DOHH2 (cell line): ENCODE results near the gene SLC2A10.

Experiments
- H3F3A ChIP-seq: fragments of 200-600 bp; sonication (generic), shearing (Covaris generic); 2 replicates; pipeline ENCODE4 v1.6.0; 2016; ENCODE audit warnings: antibody characterized with exemption, mild to moderate bottlenecking; ENCODE audit not compliant: control insufficient read depth, insufficient read depth
- H3K27ac ChIP-seq: fragments of 200-600 bp; sonication (generic); 2 replicates; pipeline ENCODE4 v1.5.1; 2014; ENCODE audit warnings: low read depth, mild to moderate bottlenecking, low read length, moderate library complexity
- H3K27me3 ChIP-seq: fragments of 200-600 bp; sonication (generic); 2 replicates; pipeline ENCODE4 v1.6.1; 2014; ENCODE audit warnings: mild to moderate bottlenecking, low read length, mixed read lengths; ENCODE audit not compliant: control insufficient read depth
- H3K36me3 ChIP-seq: fragments of 200-600 bp; sonication (generic); 2 replicates; pipeline ENCODE4 v1.6.1; 2014; ENCODE audit warnings: mild to moderate bottlenecking, low read length, moderate library complexity, mixed read lengths; ENCODE audit not compliant: control insufficient read depth
- H3K4me1 ChIP-seq: fragments of 200-600 bp; sonication (generic); 2 replicates; pipeline ENCODE4 v1.6.1; 2014; ENCODE audit warnings: mild to moderate bottlenecking, low read length, mixed read lengths; ENCODE audit not compliant: control insufficient read depth
- H3K4me2 ChIP-seq: fragments of 200-600 bp; sonication (generic); 2 replicates; pipeline ENCODE4 v1.6.0; 2014; ENCODE audit warnings: mild to moderate bottlenecking, low read length, moderate library complexity
- H3K4me3 ChIP-seq: fragments of 200-600 bp; sonication (generic); 2 replicates; pipeline ENCODE4 v1.5.1; 2014; ENCODE audit warnings: mild to moderate bottlenecking, low read length, mixed read lengths
- H3K79me2 ChIP-seq: fragments of 200-600 bp; sonication (generic); 2 replicates; pipeline ENCODE4 v1.6.1; 2014; ENCODE audit warnings: mild to moderate bottlenecking, low read length, mixed read lengths; ENCODE audit not compliant: control insufficient read depth
- H3K9me2 ChIP-seq: fragments of 200-600 bp; sonication (generic); replicated peaks from 2 replicates; pipeline ENCODE4 v1.6.1; 2014; ENCODE audit warnings: mild to moderate bottlenecking, low read length, mixed read lengths; ENCODE audit not compliant: control insufficient read depth
- H3K9me3 ChIP-seq: fragments of 200-600 bp; sonication (generic); 2 replicates; pipeline ENCODE4 v1.6.1; 2014; ENCODE audit warnings: antibody characterized with exemption, low read length, mixed read lengths; ENCODE audit not compliant: control insufficient read depth, insufficient read depth
- H4K20me1 ChIP-seq: fragments of 200-600 bp; sonication (generic); 2 replicates; pipeline ENCODE4 v1.6.0; 2014; ENCODE audit warnings: low read depth, mild to moderate bottlenecking, antibody characterized with exemption, low read length, moderate library complexity; ENCODE audit not compliant: control insufficient read depth, insufficient read depth
- EZH2phosphoT487 ChIP-seq: fragments of 200-600 bp; sonication (generic); IDR thresholded peaks from 2 replicates; pipeline ENCODE4 v1.6.1; 2017; ENCODE audit warnings: borderline replicate concordance, mild to moderate bottlenecking, antibody characterized with exemption, low read length, moderate library complexity, mixed read lengths
- TF ChIP-seq, protein P1 (sequence below): fragments of 200-600 bp; sonication (generic); IDR thresholded peaks from one replicate; pipeline ENCODE4 v1.5.1; 2014; ENCODE audit warnings: antibody characterized with exemption, mild to moderate bottlenecking, low read depth, low read length; ENCODE audit not compliant: poor library complexity, severe bottlenecking

SLC2A10 gene

GRCh38 chr20:46663531-46663930 is 45.9 kb upstream of the SLC2A10 start:
- H3K27me3 ChIP-seq: peaks cover 8% of the 10 kb centered on the region; the same call in 1 of the 2 replicates
- no peaks in the 10 kb centered on the region for H3K36me3 ChIP-seq
- no peaks in the 10 kb centered on the region for H4K20me1 ChIP-seq
- H3K79me2 ChIP-seq: no peaks in the 10 kb centered on the region
- H3F3A ChIP-seq: no peaks in the 10 kb centered on the region
- no peaks in the 10 kb centered on the region for H3K4me1 ChIP-seq
- H3K4me2 ChIP-seq: no peak overlapping the region
- no peaks in the 10 kb centered on the region for H3K9me3 ChIP-seq
- no peaks in the 10 kb centered on the region for H3K9me2 ChIP-seq
- H3K27ac ChIP-seq: no peak overlapping the region
- no peak overlapping the region for H3K4me3 ChIP-seq
- TF ChIP-seq EZH2phosphoT487: no peak
- TF ChIP-seq, protein P1, sequence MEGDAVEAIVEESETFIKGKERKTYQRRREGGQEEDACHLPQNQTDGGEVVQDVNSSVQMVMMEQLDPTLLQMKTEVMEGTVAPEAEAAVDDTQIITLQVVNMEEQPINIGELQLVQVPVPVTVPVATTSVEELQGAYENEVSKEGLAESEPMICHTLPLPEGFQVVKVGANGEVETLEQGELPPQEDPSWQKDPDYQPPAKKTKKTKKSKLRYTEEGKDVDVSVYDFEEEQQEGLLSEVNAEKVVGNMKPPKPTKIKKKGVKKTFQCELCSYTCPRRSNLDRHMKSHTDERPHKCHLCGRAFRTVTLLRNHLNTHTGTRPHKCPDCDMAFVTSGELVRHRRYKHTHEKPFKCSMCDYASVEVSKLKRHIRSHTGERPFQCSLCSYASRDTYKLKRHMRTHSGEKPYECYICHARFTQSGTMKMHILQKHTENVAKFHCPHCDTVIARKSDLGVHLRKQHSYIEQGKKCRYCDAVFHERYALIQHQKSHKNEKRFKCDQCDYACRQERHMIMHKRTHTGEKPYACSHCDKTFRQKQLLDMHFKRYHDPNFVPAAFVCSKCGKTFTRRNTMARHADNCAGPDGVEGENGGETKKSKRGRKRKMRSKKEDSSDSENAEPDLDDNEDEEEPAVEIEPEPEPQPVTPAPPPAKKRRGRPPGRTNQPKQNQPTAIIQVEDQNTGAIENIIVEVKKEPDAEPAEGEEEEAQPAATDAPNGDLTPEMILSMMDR: no peak

- Histone ChIP-seq H3K4me2 (no peak overlapping the region), H3K9me2 (no peaks in the 10 kb centered on the region), H3F3A (no peaks in the 10 kb centered on the region), H3K79me2 (no peaks in the 10 kb centered on the region), H4K20me1 (no peaks in the 10 kb centered on the region), H3K27ac (no peak overlapping the region), H3K4me1 (no peaks in the 10 kb centered on the region), H3K27me3 (peaks cover 17% of the 10 kb centered on the region), H3K9me3 (no peaks in the 10 kb centered on the region), H3K4me3 (no peak overlapping the region), H3K36me3 (no peaks in the 10 kb centered on the region)
- TF ChIP-seq, protein P1: no peak
- no peak for TF ChIP-seq EZH2phosphoT487
Observed at GRCh38 chr20:46665602-46666001, 43.8 kb upstream of the SLC2A10 start.

- no peak overlapping the region for H3K27ac ChIP-seq
- H3K4me1 ChIP-seq: no peaks in the 10 kb centered on the region
- no peak for TF ChIP-seq EZH2phosphoT487
- TF ChIP-seq, protein P1: no peak
- H3F3A ChIP-seq: no peaks in the 10 kb centered on the region
- H3K4me2 ChIP-seq: no peak overlapping the region
- H3K27me3 ChIP-seq: peaks cover 17% of the 10 kb centered on the region
- H3K36me3 ChIP-seq: no peaks in the 10 kb centered on the region
- H3K4me3 ChIP-seq: no peak overlapping the region
- H3K79me2 ChIP-seq: no peaks in the 10 kb centered on the region
- no peaks in the 10 kb centered on the region for H3K9me3 ChIP-seq
- H3K9me2 ChIP-seq: no peaks in the 10 kb centered on the region
- H4K20me1 ChIP-seq: no peaks in the 10 kb centered on the region
Observed at GRCh38 chr20:46666306-46666705, 43.1 kb upstream of the SLC2A10 start.

DNA sequence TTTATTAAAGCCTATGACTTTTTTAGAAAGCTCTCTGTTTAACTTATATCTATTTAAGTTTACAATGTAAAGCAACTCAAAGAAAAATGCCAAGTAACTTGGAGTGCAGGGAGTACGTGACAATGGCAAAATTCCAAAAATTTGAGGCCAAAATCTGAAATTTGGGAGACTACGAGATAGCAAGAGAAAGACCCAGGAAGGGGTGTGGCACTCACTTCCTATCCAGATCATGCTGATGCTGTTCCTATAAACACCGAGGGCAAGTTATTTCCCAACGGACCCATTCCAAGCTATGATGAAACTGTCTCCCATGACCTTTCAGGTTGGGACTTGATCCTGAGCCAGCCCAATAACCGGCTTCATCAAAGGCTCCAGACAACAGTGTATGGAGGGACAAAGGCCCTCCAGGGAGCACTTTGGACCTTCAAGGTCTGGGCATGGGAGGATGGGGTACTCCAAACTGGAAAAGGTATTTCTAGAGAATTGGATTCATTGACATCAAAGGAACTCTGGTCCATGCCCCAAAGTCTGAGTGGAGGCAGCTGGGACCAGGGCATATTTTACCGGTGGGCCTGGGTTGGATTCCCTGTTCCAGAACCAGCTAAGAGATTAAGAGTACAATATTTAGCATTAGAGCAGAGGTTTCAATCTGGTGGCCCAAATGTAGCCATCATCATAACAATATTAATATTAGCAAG is 42.5 kb upstream of the SLC2A10 start:
- Histone ChIP-seq H3K27me3 (peaks cover 17% of the 10 kb centered on the region), H3K4me3 (no peak overlapping the region), H4K20me1 (no peaks in the 10 kb centered on the region), H3K79me2 (no peaks in the 10 kb centered on the region), H3K4me1 (no peaks in the 10 kb centered on the region), H3K4me2 (no peak overlapping the region), H3K27ac (no peak overlapping the region), H3F3A (no peaks in the 10 kb centered on the region), H3K9me3 (no peaks in the 10 kb centered on the region), H3K9me2 (no peaks in the 10 kb centered on the region), H3K36me3 (no peaks in the 10 kb centered on the region)
- TF ChIP-seq, protein P1: no peak
- no peak for TF ChIP-seq EZH2phosphoT487
